ENCODE measurements around the gene ZNF839. TPM values are rescaled to one million over a fixed set of nuclear protein-coding genes. Genes with fewer than 3 reads are reported as not detected.

ZNF839 gene
- total and polyA plus RNA-seq, 2 experiments from 2014 or later: 8.3 to 9.8 TPM

GRCh38 chr14:102352213-102352612 lies 32.7 kb downstream of the ZNF839 start:
- Histone ChIP-seq H3K36me3 (replicated peaks; ENCODE audit: insufficient read depth, low read depth) (no peaks in the 10 kb centered on the region), H4K20me1 (ENCODE audit: insufficient read depth, poor library complexity, severe bottlenecking) (no peaks in the 10 kb centered on the region), H3K4me2 (no peak overlapping the region), H3K4me3 (no peak overlapping the region), H2AFZ (no peak overlapping the region), H3K27me3 (no peaks in the 10 kb centered on the region), H3K27ac (no peak overlapping the region), H3K4me1 (ENCODE audit: insufficient read depth) (no peaks in the 10 kb centered on the region), H3K9me3 (ENCODE audit: low read depth) (no peaks in the 10 kb centered on the region), H3K79me2 (no peaks in the 10 kb centered on the region), H3K9me2 (replicated peaks; ENCODE audit: insufficient read depth) (no peaks in the 10 kb centered on the region)
- DNase-seq (ENCODE audit: low spot score): no peak
- 94% methylated on average over 4 of the region's 4 CpGs for WGBS (ENCODE audit: low lambda C conversion rate, missing lambda C conversion rate)
- TF ChIP-seq EZH2 (IDR thresholded peaks at IDR 0.05; ENCODE audit: borderline replicate concordance) (no peak), CTCF (IDR thresholded peaks at IDR 0.05; ENCODE audit: poor library complexity) (no peak), EZH2phosphoT487 (IDR thresholded peaks at IDR 0.05; ENCODE audit: low read depth, severe bottlenecking, unreplicated experiment) (no peak)

- no peak overlapping the region for H3K4me2 ChIP-seq
- no peaks in the 10 kb centered on the region for H4K20me1 ChIP-seq (ENCODE audit: insufficient read depth, poor library complexity, severe bottlenecking)
- no peaks in the 10 kb centered on the region for H3K36me3 ChIP-seq (replicated peaks; ENCODE audit: insufficient read depth, low read depth)
- H3K4me1 ChIP-seq (ENCODE audit: insufficient read depth): no peaks in the 10 kb centered on the region
- H3K9me3 ChIP-seq (ENCODE audit: low read depth): no peaks in the 10 kb centered on the region
- no peak overlapping the region for H3K4me3 ChIP-seq
- WGBS (ENCODE audit: low lambda C conversion rate, missing lambda C conversion rate): 95% methylated on average over 8 of the region's 8 CpGs
- H3K79me2 ChIP-seq: no peaks in the 10 kb centered on the region
- no peak overlapping the region for H2AFZ ChIP-seq
- no peak for DNase-seq (ENCODE audit: low spot score)
- H3K9me2 ChIP-seq (replicated peaks; ENCODE audit: insufficient read depth): no peaks in the 10 kb centered on the region
- no peaks in the 10 kb centered on the region for H3K27me3 ChIP-seq
- H3K27ac ChIP-seq: no peak overlapping the region
- no peak for TF ChIP-seq EZH2phosphoT487 (IDR thresholded peaks at IDR 0.05; ENCODE audit: low read depth, severe bottlenecking, unreplicated experiment)
- no peak for TF ChIP-seq CTCF (IDR thresholded peaks at IDR 0.05; ENCODE audit: poor library complexity)
- TF ChIP-seq EZH2 (IDR thresholded peaks at IDR 0.05; ENCODE audit: borderline replicate concordance): no peak
Measured at GRCh38 chr14:102353126-102353619, 33.6 kb downstream of the ZNF839 start.

- no peaks in the 10 kb centered on the region for H4K20me1 ChIP-seq (ENCODE audit: insufficient read depth, poor library complexity, severe bottlenecking)
Measured at GRCh38 chr14:102356280-102356679, 36.7 kb downstream of the ZNF839 start.

More at GRCh38 chr14:102356280-102356679, 36.7 kb downstream of the ZNF839 start:
- no peaks in the 10 kb centered on the region for H3K36me3 ChIP-seq (replicated peaks; ENCODE audit: insufficient read depth, low read depth)
- H3K4me3 ChIP-seq: no peak overlapping the region
- no peaks in the 10 kb centered on the region for H3K27me3 ChIP-seq
- peaks cover 6% of the 10 kb centered on the region for H3K79me2 ChIP-seq
- H2AFZ ChIP-seq: no peak overlapping the region
- no peak overlapping the region for H3K4me2 ChIP-seq
- no peaks in the 10 kb centered on the region for H3K4me1 ChIP-seq (ENCODE audit: insufficient read depth)
- no peak for TF ChIP-seq CTCF (IDR thresholded peaks at IDR 0.05; ENCODE audit: poor library complexity)
- TF ChIP-seq EZH2phosphoT487 (IDR thresholded peaks at IDR 0.05; ENCODE audit: low read depth, severe bottlenecking, unreplicated experiment): no peak
- TF ChIP-seq EZH2 (IDR thresholded peaks at IDR 0.05; ENCODE audit: borderline replicate concordance): no peak
- H3K9me3 ChIP-seq (ENCODE audit: low read depth): no peaks in the 10 kb centered on the region
- no peak overlapping the region for H3K27ac ChIP-seq
- DNase-seq (ENCODE audit: low spot score): no peak
- H3K9me2 ChIP-seq (replicated peaks; ENCODE audit: insufficient read depth): no peaks in the 10 kb centered on the region
- WGBS (ENCODE audit: low lambda C conversion rate, missing lambda C conversion rate): 98% methylated on average over 3 of the region's 3 CpGs
